Measurements from ENCODE around the gene DMXL2.
"Not testable (repeated sequence)": the region's sequence is repeated elsewhere in the genome, so short reads cannot be mapped to it uniquely, and the experiment has no call there.

Gene DMXL2

GRCh38 chr15:51497806-51498205 lies 124.8 kb downstream of the DMXL2 start:
- DNase-seq (ENCODE audit: insufficient read length, low spot score), result no peak
- FAIRE-seq, result no peak

GRCh38 chr15:51496246-51496645 lies 126.3 kb downstream of the DMXL2 start:
- no peak for DNase-seq (ENCODE audit: insufficient read length, low spot score)
- FAIRE-seq, result no peak

DNA sequence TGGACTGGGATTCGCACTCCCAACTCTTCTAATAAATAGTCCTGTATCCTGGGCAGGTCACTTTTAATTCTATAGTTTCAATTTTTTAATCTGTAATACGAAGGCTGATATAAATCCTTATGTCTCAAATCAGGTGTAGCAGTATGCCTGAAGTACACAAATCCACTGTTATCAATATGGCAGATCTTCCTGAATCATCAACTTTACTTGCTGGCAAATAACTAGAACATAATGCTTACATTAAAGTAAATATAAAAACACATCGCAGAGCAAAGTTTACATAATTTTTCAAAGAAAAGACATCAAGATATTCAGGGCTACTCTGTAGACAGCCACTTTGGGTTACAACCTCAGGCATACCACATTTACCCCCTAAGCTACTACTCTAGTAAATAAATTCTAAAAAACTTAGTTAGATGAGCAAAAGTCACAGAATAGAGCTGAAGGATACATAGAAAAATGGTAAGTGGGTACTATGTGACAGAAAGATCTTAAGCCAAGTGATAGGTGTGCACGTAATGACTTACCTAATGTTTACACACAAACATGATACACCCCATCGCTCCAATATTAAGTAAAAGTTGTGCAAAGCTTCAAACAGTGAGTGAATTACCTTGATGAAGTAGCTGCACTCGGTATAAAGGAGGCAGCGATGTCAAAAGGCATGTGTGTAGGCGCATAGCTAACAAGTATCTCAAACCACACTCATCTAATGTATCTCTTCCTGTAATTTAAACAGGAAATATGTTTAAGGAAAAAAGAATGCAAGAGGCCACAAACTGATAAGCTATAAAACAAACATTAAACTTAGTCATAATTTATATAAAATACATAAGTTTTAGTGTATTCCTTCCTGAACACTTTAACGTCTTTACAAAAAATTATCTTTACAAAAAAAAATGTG lies 127.9 kb downstream of the DMXL2 start:
- DNase-seq (ENCODE audit: insufficient read length, low spot score), result peak; percentile 4
- FAIRE-seq, result no peak

DNA sequence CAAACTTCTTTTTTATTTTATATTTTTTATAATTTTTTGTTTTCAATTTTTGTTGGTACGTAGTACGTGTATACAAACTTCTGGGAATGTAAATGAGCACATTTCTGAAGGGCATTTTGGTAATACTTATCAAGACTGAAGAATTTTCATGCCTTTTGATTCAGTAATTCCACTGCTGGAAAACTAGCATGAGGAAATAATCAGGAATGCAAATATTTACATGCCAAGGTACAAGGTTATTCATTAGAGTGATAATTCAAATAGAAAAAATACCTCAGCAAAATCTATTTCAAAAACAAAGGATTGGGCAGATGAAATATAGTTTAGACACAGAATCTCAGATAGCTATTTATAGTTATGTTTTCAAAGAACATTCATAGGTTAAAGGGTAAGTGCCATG lies 128.7 kb downstream of the DMXL2 start:
- DNase-seq (ENCODE audit: insufficient read length, low spot score) (no peak), FAIRE-seq (no peak)

- no peak for DNase-seq (ENCODE audit: insufficient read length, low spot score)
- FAIRE-seq, result no peak
Measured at GRCh38 chr15:51492528-51492927, 130.0 kb downstream of the DMXL2 start.

GRCh38 chr15:51491941-51492340 lies 130.6 kb downstream of the DMXL2 start:
- FAIRE-seq (no peak), DNase-seq (ENCODE audit: insufficient read length, low spot score) (no peak)

DNA sequence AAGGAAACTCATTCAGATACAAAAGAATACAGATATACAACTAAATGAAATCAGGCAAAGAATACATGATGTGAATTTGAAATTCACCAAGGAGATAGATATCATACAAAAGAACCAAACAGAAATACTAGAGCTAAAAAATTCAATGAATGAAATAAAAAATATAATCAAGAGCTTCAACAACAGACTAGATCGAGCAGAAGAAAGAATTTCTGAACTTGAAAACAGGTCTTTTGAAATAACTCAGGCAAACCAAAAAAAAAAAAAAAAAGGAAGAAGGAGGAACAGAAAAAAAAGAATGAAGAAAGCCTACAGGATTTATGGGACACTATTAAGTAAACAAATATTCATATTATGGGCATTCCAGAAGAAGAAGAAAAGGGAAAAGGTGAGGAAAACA lies 137.8 kb downstream of the DMXL2 start:
- DNase-seq (ENCODE audit: insufficient read length, low spot score) (no peak), FAIRE-seq (no peak)

- DNase-seq (ENCODE audit: insufficient read length, low spot score) (no peak), FAIRE-seq (no peak)
Measured at GRCh38 chr15:51483985-51484384, 138.6 kb downstream of the DMXL2 start.

- no peak for FAIRE-seq
Measured at GRCh38 chr15:51483520-51483919, 139.1 kb downstream of the DMXL2 start.

DNA sequence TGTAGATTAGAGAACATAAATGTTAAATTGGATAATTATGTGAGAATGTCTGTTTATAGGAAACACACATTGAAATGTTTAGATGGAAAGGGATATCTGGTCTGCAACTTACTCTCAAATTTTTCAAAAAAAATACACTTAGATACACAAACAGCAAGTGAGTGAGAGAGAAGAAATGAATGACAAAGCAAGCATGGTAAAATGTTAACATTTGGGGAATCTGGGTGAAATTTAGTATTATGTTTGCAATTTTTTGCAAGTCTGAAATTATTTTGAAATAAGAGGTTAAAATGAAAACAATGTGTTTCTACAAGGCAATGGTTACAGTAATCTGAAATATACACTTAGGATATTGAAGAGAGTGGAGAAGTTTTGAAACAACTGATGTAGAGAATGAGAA lies 146.8 kb downstream of the DMXL2 start:
- FAIRE-seq (no peak), DNase-seq (ENCODE audit: insufficient read length, low spot score) (no peak)

More at GRCh38 chr15:51483520-51483919, 139.1 kb downstream of the DMXL2 start:
- DNase-seq (ENCODE audit: insufficient read length, low spot score), result no peak

- no peak for FAIRE-seq
- DNase-seq (ENCODE audit: insufficient read length, low spot score), result no peak
Measured at GRCh38 chr15:51470512-51470911, 152.1 kb downstream of the DMXL2 start.

DNA sequence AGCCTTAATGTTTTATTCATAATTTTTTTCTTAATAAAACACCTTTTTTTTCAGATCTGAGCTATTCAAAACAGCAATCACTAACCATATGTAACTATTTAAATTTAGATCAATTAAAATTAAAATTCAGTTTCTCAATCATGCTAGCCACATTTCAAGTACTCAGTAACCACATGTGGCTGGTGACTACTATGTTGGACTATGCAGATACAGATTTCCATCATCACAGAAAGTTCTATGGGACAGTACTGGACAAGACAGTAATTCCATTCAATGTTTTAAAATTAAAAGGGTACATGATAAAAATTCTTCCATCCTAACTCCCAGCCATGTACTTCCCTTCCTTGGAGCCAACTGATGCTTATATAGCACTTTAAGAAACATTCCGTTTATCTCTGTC lies 161.8 kb downstream of the DMXL2 start:
- DNase-seq (ENCODE audit: insufficient read length, low spot score) (no peak), FAIRE-seq (no peak)

GRCh38 chr15:51450001-51450400 lies 172.6 kb downstream of the DMXL2 start:
- DNase-seq (ENCODE audit: insufficient read length, low spot score) (no peak), FAIRE-seq (no peak)

DNA sequence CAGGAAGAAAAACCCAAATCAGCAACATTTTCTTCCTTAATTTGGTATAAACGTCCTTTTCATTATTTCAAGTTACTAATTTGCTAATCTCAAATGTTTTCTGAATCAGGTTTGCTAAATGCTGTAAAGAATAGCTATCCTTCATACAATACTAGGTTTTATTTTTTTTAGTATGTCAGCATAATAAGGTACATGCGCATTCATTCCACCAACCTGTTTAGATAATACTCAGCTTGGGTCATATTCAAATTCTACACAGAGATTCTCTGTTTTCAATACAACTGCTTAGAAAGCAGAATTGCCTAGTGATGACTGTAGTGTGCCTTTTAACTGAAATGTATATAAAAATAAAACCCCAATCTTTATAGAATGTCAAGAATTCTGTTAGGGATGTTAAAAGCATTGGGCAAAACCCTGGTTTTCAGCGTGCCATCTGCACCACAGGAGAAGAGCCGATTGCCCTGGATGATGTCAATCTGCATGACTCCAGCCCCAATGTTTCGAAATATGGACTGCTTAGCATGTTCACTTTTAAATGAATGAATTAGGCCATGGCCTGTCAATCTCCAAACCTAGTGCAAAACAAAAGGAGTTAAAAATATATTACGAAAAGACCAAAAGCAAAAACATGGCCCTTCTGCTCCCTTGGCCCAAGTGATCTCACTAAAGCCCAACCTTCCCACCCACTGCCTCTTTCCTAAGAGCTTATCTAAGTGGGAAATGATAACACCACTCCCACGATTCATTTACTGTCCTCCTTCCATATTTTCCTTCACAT lies 173.8 kb downstream of the DMXL2 start:
- FAIRE-seq (no peak), DNase-seq (ENCODE audit: insufficient read length, low spot score) (no peak)

DNA sequence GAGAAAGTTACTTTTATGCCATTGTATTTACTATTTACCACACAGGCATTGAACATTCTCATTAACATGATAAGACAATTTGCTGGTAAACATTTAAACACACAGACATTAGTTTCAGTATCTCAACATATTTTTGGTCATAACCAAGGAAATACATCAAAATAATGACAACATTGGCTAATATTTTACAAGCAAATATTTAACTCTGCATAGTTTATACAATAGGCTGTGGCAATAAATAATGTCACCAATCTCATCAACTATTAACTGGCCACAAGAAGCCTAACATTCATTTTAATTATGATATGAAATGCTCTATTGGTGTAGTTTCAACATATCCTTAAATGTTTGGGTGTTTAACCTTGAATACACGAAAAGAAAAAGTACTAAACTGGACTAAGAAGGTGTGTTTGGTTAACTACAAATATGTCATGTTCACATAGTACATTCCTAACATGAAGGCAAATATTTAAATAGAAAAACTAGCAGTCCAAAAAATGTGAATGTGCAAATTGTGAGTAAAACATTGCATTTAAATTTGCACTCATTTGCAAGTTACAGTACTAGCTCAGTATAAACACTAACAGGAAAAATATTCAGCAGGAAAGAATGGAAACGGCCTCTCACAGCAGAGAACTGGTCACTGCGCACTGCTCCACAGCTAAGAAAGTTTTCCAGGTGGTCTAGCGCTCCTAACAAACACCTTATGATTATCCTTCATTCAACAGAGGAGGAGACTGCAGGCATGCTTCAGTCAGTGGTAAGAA lies 174.5 kb downstream of the DMXL2 start:
- no peak for DNase-seq (ENCODE audit: insufficient read length, low spot score)
- no peak for FAIRE-seq

DNA sequence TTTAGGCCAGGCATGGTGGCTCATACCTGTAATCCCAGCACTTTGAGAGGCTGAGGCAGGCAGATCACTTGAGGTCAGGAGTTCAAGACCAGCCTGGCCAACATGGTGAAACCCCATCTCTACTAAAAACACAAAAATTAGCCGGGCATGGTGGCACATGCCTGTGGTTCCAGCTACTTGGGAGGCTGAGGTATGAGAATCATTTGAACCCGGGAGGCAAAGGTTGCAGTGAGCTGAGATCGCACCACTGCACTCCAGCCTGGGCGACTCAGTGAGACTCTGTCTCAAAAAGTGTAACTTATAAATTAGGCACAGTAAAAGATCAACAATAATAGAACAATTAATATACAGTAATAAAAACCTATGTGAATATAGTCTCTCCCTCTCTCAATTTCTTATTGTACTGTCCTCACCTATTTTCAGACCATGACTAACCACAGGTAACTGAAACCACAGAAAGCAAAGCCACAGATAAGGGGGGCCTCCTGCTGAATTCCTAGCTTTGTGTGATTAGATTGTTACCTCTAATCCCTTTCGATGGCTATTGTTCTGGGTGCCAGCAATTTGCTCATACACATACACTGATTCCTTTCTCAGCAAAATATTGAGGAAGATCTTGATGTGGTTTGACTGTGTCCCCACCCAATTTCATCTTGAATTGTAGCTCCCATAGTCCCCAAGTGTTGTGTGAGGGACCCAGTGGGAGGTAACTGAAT lies 176.4 kb downstream of the DMXL2 start:
- not testable (repeated sequence) for FAIRE-seq; DNase-seq (ENCODE audit: insufficient read length, low spot score)

DNA sequence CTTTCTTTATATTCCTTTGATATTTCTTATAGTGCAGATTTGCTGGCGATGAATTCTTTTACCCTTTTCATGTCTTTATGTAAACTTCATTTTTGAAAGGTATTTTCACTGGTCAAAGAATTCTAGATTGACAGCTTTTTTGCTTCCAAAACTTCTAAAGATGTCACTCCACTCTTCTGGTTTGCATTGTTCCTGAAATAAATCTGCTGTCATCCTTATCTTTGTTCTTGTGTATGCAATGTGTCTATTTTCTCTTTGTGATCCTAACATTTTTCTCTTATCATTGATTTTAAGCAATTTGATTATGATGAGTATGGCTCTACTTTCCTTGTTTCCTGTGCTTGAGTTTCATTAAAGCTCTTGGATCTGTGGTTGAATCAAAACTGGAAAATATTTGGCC lies 177.8 kb downstream of the DMXL2 start:
- FAIRE-seq, result no peak
- DNase-seq (ENCODE audit: insufficient read length, low spot score), result no peak

GRCh38 chr15:51444112-51444511 lies 178.5 kb downstream of the DMXL2 start:
- DNase-seq (ENCODE audit: insufficient read length, low spot score), result no peak
- no peak for FAIRE-seq

GRCh38 chr15:51443282-51443914 lies 179.2 kb downstream of the DMXL2 start:
- DNase-seq (ENCODE audit: insufficient read length, low spot score), result no peak
- FAIRE-seq, result no peak

- DNase-seq (ENCODE audit: insufficient read length, low spot score) (no peak), FAIRE-seq (no peak)
Measured at GRCh38 chr15:51438526-51438925, 184.0 kb downstream of the DMXL2 start.
